Endodermal cell (in vitro differentiated cells): ENCODE results near the gene GPR27. TPM values are rescaled to one million over a fixed set of nuclear protein-coding genes. Genes with fewer than 3 reads are reported as not detected.

ENCODE experiments used
- DNase-seq: peaks from one replicate; pipeline ENCODE4 v3.0.0-alpha.2; 2017
- H3K27ac ChIP-seq: 2 replicates; pipeline ENCODE4 v1.5.1; 2013; ENCODE audit warnings: mild to moderate bottlenecking, low read depth, low read length, moderate library complexity
- H3K27me3 ChIP-seq: 2 replicates; pipeline ENCODE4 v1.6.1; 2013; ENCODE audit warnings: mild to moderate bottlenecking, low read length, moderate library complexity; ENCODE audit not compliant: insufficient read depth, control insufficient read depth, poor library complexity, severe bottlenecking
- H3K36me3 ChIP-seq: 2 replicates; pipeline ENCODE4 v1.7.0; 2013; ENCODE audit warnings: mild to moderate bottlenecking, low read length, moderate library complexity; ENCODE audit not compliant: control insufficient read depth, insufficient read depth
- H3K4me1 ChIP-seq: one replicate; pipeline ENCODE4 v1.7.0; 2013; ENCODE audit warnings: low read length; ENCODE audit not compliant: control insufficient read depth, insufficient read depth
- H3K4me3 ChIP-seq: 2 replicates; pipeline ENCODE4 v1.5.1; 2013; ENCODE audit warnings: mild to moderate bottlenecking, low read length, moderate library complexity
- H3K9ac ChIP-seq: 2 replicates; pipeline ENCODE4 v1.6.1; 2013; ENCODE audit warnings: mild to moderate bottlenecking, low read length, moderate library complexity; ENCODE audit not compliant: poor library complexity, severe bottlenecking; ENCODE audit errors: extremely low read depth
- H3K9me3 ChIP-seq: 2 replicates; pipeline ENCODE4 v1.6.1; 2013; ENCODE audit warnings: mild to moderate bottlenecking, low read length, moderate library complexity; ENCODE audit not compliant: control insufficient read depth
- H3K27ac Mint-ChIP-seq: 2 replicates; pipeline ENCODE4 v1.8.0; 2020; ENCODE audit warnings: mixed read lengths
- H3K27me3 Mint-ChIP-seq: 2 replicates; pipeline ENCODE4 v1.8.0; 2021; ENCODE audit warnings: mild to moderate bottlenecking, mixed read lengths; ENCODE audit not compliant: insufficient read depth
- H3K36me3 Mint-ChIP-seq: 2 replicates; pipeline ENCODE4 v1.8.0; 2020; ENCODE audit warnings: low read depth, mixed read lengths
- H3K4me1 Mint-ChIP-seq: 2 replicates; pipeline ENCODE4 v1.8.0; 2020; ENCODE audit warnings: mixed read lengths
- H3K4me3 Mint-ChIP-seq: 2 replicates; pipeline ENCODE4 v1.8.0; 2020; ENCODE audit warnings: mild to moderate bottlenecking, moderate library complexity, mixed read lengths
- H3K9me3 Mint-ChIP-seq: 2 replicates; pipeline ENCODE4 v1.8.0; 2020; ENCODE audit warnings: mild to moderate bottlenecking, mixed read lengths
- WGBS, 2 experiments: methylation state at CpG; one replicate each; pipeline versions ENCODE4 v1.1.5 to v1.1.7; 2013; ENCODE audit warnings: missing lambda C conversion rate in 2 of 2, mixed read lengths in 1 of 2; ENCODE audit not compliant: insufficient coverage in 1 of 2, insufficient read length in 1 of 2; 5-methylcytosine and 5-hydroxymethylcytosine counted together
- total RNA-seq, 2 donors: library from RNA; stranded (reverse); fragmentation: NEBNext Ultra II Directional in 1 of 2; extraction: Animal tissue kit (Norgen Biotek cat#: 25700) in 1 of 2; gene quantifications; 2 replicates in 1 of 2; 3 replicates in 1 of 2; pipeline ENCODE4 v1.2.1, GENCODE V29; 2021
- TF ChIP-seq, protein P1 (sequence below): fragments of 200-600 bp; sonication (generic); conservative IDR thresholded peaks from 2 replicates; pipeline ENCODE4 v1.5.0; 2021; ENCODE audit warnings: antibody characterized with exemption, mild to moderate bottlenecking

GPR27 gene
- total RNA-seq, 2 donors from 2014 or later, result 7.4 to 7.9 TPM

GRCh38 chr3:71805199-71805598, 51.5 kb downstream of the GPR27 start:
- Histone ChIP-seq H3K9ac (no peak overlapping the region), H3K27me3 (no peaks in the 10 kb centered on the region), H3K27ac (no peak overlapping the region), H3K36me3 (no peaks in the 10 kb centered on the region), H3K9me3 (no peaks in the 10 kb centered on the region), H3K4me3 (no peak overlapping the region), H3K4me1 (no peaks in the 10 kb centered on the region)
- no peak for DNase-seq
- H3K27me3 Mint-ChIP-seq, result peaks cover 2% of the 10 kb centered on the region
- WGBS, 2 experiments, result 87 to 92% methylated on average over 3 of the region's 3 CpGs
- no peak overlapping the region for H3K4me3 Mint-ChIP-seq
- H3K9me3 Mint-ChIP-seq, result no peaks in the 10 kb centered on the region
- H3K4me1 Mint-ChIP-seq, result no peaks in the 10 kb centered on the region
- no peaks in the 10 kb centered on the region for H3K36me3 Mint-ChIP-seq
- no peak overlapping the region for H3K27ac Mint-ChIP-seq
- TF ChIP-seq, protein P1, sequence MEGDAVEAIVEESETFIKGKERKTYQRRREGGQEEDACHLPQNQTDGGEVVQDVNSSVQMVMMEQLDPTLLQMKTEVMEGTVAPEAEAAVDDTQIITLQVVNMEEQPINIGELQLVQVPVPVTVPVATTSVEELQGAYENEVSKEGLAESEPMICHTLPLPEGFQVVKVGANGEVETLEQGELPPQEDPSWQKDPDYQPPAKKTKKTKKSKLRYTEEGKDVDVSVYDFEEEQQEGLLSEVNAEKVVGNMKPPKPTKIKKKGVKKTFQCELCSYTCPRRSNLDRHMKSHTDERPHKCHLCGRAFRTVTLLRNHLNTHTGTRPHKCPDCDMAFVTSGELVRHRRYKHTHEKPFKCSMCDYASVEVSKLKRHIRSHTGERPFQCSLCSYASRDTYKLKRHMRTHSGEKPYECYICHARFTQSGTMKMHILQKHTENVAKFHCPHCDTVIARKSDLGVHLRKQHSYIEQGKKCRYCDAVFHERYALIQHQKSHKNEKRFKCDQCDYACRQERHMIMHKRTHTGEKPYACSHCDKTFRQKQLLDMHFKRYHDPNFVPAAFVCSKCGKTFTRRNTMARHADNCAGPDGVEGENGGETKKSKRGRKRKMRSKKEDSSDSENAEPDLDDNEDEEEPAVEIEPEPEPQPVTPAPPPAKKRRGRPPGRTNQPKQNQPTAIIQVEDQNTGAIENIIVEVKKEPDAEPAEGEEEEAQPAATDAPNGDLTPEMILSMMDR, result no peak

- no peak overlapping the region for H3K27ac Mint-ChIP-seq
Observed at GRCh38 chr3:71805691-71806090, 52.0 kb downstream of the GPR27 start.

More at GRCh38 chr3:71805691-71806090, 52.0 kb downstream of the GPR27 start:
- WGBS, 2 experiments, result 96% methylated on average over 2 of the region's 2 CpGs; no CpG with 5 or more reads in 1 of the 2 experiments
- TF ChIP-seq, protein P1, result no peak
- no peak for DNase-seq
- H3K4me1 ChIP-seq, result no peaks in the 10 kb centered on the region
- H3K27ac ChIP-seq, result no peak overlapping the region
- no peak overlapping the region for H3K4me3 ChIP-seq
- H3K4me1 Mint-ChIP-seq, result no peaks in the 10 kb centered on the region
- H3K4me3 Mint-ChIP-seq, result no peak overlapping the region
- no peaks in the 10 kb centered on the region for H3K9me3 ChIP-seq
- H3K9ac ChIP-seq, result no peak overlapping the region
- peaks cover 2% of the 10 kb centered on the region for H3K27me3 Mint-ChIP-seq
- H3K27me3 ChIP-seq, result no peaks in the 10 kb centered on the region
- H3K36me3 Mint-ChIP-seq, result no peaks in the 10 kb centered on the region
- no peaks in the 10 kb centered on the region for H3K9me3 Mint-ChIP-seq
- H3K36me3 ChIP-seq, result no peaks in the 10 kb centered on the region

Other genes starting within 250 kb of the GPR27 start
- gene FOXP1, start 170.1 kb upstream of the GPR27 start, total RNA-seq, result 10 to 100 TPM; 41.7 to 94.3 TPM
- gene EIF4E3, start 28.5 kb upstream of the GPR27 start, total RNA-seq, result 1 to 10 TPM; 1.9 to 5.5 TPM
- under 1 TPM in 1 of 2 donors, not detected in 1; 0.29 TPM for gene PROK2, start 31.3 kb downstream of the GPR27 start, total RNA-seq